ENCODE results near the gene RBMS1.

RBMS1 gene

DNA sequence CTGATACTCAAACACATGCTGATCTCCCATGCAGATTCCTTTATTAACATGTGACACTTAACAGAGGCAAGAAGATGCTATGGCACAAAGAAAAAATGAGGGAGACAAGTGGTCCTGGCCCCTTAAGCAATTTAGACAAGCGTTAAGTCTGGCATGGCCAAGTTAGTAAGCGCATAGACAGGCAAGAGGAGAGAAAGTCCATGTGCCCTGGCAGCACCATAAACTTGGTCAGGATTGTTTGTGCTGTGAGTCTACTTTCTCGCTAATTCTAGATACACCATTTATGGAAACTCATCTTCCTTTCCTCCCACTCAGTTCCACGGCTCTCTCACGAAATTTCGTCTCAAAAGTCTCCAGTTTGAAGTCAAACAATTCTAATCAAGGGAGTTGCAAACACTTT is 138.9 kb downstream of the RBMS1 start:
- Histone ChIP-seq H3K9me3 (replicated peaks; ENCODE audit: insufficient read depth, low read length) (no peaks in the 10 kb centered on the region), H3K4me2 (ENCODE audit: low read depth, low read length) (peak overlapping the region; percentile 37), H4K20me1 (ENCODE audit: insufficient read depth, low read length) (no peaks in the 10 kb centered on the region), H3F3A (ENCODE audit: insufficient read depth, low read length) (no peaks in the 10 kb centered on the region), H3K4me1 (ENCODE audit: low read length) (peaks cover 47% of the 10 kb centered on the region), H3K9me2 (replicated peaks; ENCODE audit: insufficient read depth, low read length) (no peaks in the 10 kb centered on the region), H3K4me3 (ENCODE audit: low read length) (no peak overlapping the region), H3K36me3 (replicated peaks; ENCODE audit: insufficient read depth, low read length) (no peaks in the 10 kb centered on the region), H2AFZ (ENCODE audit: low read length) (no peak overlapping the region), H3K79me2 (ENCODE audit: low read length) (peaks cover 17% of the 10 kb centered on the region), H3K27ac (ENCODE audit: low read length) (peak overlapping the region; percentile 13; the same call in 1 of the 2 replicates), H3K9ac (ENCODE audit: low read length) (no peak overlapping the region), H3K27me3 (replicated peaks; ENCODE audit: insufficient read depth, low read length) (no peaks in the 10 kb centered on the region)
- TF ChIP-seq EZH2phosphoT487 (IDR thresholded peaks at IDR 0.05; ENCODE audit: low read length) = no peak
- TF ChIP-seq, protein P1, sequence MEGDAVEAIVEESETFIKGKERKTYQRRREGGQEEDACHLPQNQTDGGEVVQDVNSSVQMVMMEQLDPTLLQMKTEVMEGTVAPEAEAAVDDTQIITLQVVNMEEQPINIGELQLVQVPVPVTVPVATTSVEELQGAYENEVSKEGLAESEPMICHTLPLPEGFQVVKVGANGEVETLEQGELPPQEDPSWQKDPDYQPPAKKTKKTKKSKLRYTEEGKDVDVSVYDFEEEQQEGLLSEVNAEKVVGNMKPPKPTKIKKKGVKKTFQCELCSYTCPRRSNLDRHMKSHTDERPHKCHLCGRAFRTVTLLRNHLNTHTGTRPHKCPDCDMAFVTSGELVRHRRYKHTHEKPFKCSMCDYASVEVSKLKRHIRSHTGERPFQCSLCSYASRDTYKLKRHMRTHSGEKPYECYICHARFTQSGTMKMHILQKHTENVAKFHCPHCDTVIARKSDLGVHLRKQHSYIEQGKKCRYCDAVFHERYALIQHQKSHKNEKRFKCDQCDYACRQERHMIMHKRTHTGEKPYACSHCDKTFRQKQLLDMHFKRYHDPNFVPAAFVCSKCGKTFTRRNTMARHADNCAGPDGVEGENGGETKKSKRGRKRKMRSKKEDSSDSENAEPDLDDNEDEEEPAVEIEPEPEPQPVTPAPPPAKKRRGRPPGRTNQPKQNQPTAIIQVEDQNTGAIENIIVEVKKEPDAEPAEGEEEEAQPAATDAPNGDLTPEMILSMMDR (IDR thresholded peaks at IDR 0.05; ENCODE audit: low read length) = no peak
- TF ChIP-seq EZH2 (optimal IDR thresholded peaks at IDR 0.05; ENCODE audit: low read depth, low read length) = no peak
- DNase-seq = no peak

DNA sequence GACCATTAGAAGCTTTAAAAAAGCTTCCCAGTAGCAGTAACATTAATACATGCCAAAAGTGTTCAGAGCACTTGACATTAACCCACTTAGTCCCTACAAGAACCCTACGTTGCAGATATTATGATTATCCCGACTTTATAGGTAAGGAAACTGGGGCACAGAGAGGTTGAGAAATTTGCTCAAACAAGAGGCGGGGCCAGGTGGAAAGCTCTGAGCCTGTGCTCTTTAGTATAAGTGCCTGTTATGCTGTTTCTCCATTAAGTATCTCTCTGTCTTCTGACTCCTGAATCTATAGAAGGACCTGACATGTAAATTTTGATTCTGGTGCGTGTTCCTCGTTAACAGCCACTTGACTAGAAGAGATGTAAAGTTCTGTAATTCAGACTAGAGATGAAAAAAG is 139.8 kb downstream of the RBMS1 start:
- H4K20me1 ChIP-seq (ENCODE audit: insufficient read depth, low read length) = no peaks in the 10 kb centered on the region
- peaks cover 17% of the 10 kb centered on the region for H3K79me2 ChIP-seq (ENCODE audit: low read length)
- no peaks in the 10 kb centered on the region for H3K36me3 ChIP-seq (replicated peaks; ENCODE audit: insufficient read depth, low read length)
- H3K4me2 ChIP-seq (ENCODE audit: low read depth, low read length) = no peak overlapping the region
- H3K4me1 ChIP-seq (ENCODE audit: low read length) = peaks cover 47% of the 10 kb centered on the region
- H3K27me3 ChIP-seq (replicated peaks; ENCODE audit: insufficient read depth, low read length) = no peaks in the 10 kb centered on the region
- TF ChIP-seq EZH2 (optimal IDR thresholded peaks at IDR 0.05; ENCODE audit: low read depth, low read length) (no peak), EZH2phosphoT487 (IDR thresholded peaks at IDR 0.05; ENCODE audit: low read length) (no peak)
- TF ChIP-seq, protein P1 (IDR thresholded peaks at IDR 0.05; ENCODE audit: low read length) = no peak
- H2AFZ ChIP-seq (ENCODE audit: low read length) = no peak overlapping the region
- DNase-seq = no peak
- no peak overlapping the region for H3K27ac ChIP-seq (ENCODE audit: low read length)
- no peak overlapping the region for H3K4me3 ChIP-seq (ENCODE audit: low read length)
- no peaks in the 10 kb centered on the region for H3F3A ChIP-seq (ENCODE audit: insufficient read depth, low read length)
- H3K9ac ChIP-seq (ENCODE audit: low read length) = no peak overlapping the region
- no peaks in the 10 kb centered on the region for H3K9me3 ChIP-seq (replicated peaks; ENCODE audit: insufficient read depth, low read length)
- no peaks in the 10 kb centered on the region for H3K9me2 ChIP-seq (replicated peaks; ENCODE audit: insufficient read depth, low read length)

DNA sequence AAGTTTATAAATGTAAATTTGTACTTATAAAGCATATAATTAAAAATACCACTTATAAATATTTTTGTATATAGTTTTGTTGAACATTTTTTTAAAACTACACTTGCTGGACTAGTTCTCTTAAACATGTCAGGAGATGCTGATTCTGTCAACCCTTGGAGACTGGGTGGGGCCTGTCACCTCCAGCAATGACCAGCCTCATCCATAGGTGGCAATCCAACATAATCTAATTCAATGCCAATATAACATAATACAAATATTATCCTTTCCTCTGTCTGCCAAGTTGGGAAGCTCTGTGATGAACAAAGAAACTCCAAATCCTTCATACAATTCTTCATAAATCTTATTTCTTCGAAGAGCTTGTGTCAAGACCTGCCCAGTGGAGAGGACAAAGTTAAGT is 140.4 kb downstream of the RBMS1 start:
- no peak overlapping the region for H3K27ac ChIP-seq (ENCODE audit: low read length)
- H4K20me1 ChIP-seq (ENCODE audit: insufficient read depth, low read length) = no peaks in the 10 kb centered on the region
- no peak overlapping the region for H3K9ac ChIP-seq (ENCODE audit: low read length)
- H3K79me2 ChIP-seq (ENCODE audit: low read length) = peaks cover 21% of the 10 kb centered on the region
- peak; percentile 22 for DNase-seq
- no peaks in the 10 kb centered on the region for H3K27me3 ChIP-seq (replicated peaks; ENCODE audit: insufficient read depth, low read length)
- no peaks in the 10 kb centered on the region for H3K36me3 ChIP-seq (replicated peaks; ENCODE audit: insufficient read depth, low read length)
- no peaks in the 10 kb centered on the region for H3K9me2 ChIP-seq (replicated peaks; ENCODE audit: insufficient read depth, low read length)
- peaks cover 44% of the 10 kb centered on the region for H3K4me1 ChIP-seq (ENCODE audit: low read length)
- no peak overlapping the region for H3K4me3 ChIP-seq (ENCODE audit: low read length)
- H3F3A ChIP-seq (ENCODE audit: insufficient read depth, low read length) = no peaks in the 10 kb centered on the region
- no peak overlapping the region for H2AFZ ChIP-seq (ENCODE audit: low read length)
- TF ChIP-seq, protein P1 (IDR thresholded peaks at IDR 0.05; ENCODE audit: low read length) = peak; percentile 47
- TF ChIP-seq EZH2phosphoT487 (IDR thresholded peaks at IDR 0.05; ENCODE audit: low read length) = no peak
- no peak overlapping the region for H3K4me2 ChIP-seq (ENCODE audit: low read depth, low read length)
- H3K9me3 ChIP-seq (replicated peaks; ENCODE audit: insufficient read depth, low read length) = no peaks in the 10 kb centered on the region

All from MM.1S (cell line).